Neutrophil (primary cell): Measurements from ENCODE around the gene BMP3.

Source experiments
- H3K27ac ChIP-seq: fragments of 200-600 bp; sonication (generic); 2 replicates; pipeline ENCODE4 v1.5.1; 2016; ENCODE audit warnings: mild to moderate bottlenecking, moderate library complexity
- H3K27me3 ChIP-seq: fragments of 200-600 bp; sonication (generic); 2 replicates; pipeline ENCODE4 v1.6.0; 2016; ENCODE audit warnings: mild to moderate bottlenecking
- H3K36me3 ChIP-seq: fragments of 200-600 bp; sonication (generic); 2 replicates; pipeline ENCODE4 v1.5.1; 2017
- H3K4me1 ChIP-seq, 2 experiments: fragments of 200-600 bp in 1 of 2; sonication (generic) in 1 of 2; 1 replicate in 1 of 2; 2 replicates in 1 of 2; pipeline versions ENCODE4 v1.5.1 to v1.6.1; 2013 to 2016; ENCODE audit warnings: low read depth in 1 of 2, low read length in 1 of 2, mild to moderate bottlenecking in 1 of 2, moderate library complexity in 1 of 2; ENCODE audit not compliant: control insufficient read depth in 1 of 2, insufficient read depth in 1 of 2
- H3K4me3 ChIP-seq, 2 experiments: fragments of 200-600 bp in 1 of 2; sonication (generic) in 1 of 2; 1 replicate in 1 of 2; 2 replicates in 1 of 2; pipeline ENCODE4 v1.5.1; 2013 to 2016; ENCODE audit warnings: low read depth in 1 of 2, low read length in 1 of 2, mild to moderate bottlenecking in 1 of 2, moderate library complexity in 1 of 2
- H3K9me3 ChIP-seq: fragments of 200-600 bp; sonication (generic); 2 replicates; pipeline ENCODE4 v1.5.1; 2016
- TF ChIP-seq, protein P1 (sequence below): fragments of 200-600 bp; sonication (generic); IDR thresholded peaks from 2 replicates; pipeline ENCODE4 v1.5.1; 2016; ENCODE audit warnings: antibody characterized with exemption

BMP3 gene

DNA sequence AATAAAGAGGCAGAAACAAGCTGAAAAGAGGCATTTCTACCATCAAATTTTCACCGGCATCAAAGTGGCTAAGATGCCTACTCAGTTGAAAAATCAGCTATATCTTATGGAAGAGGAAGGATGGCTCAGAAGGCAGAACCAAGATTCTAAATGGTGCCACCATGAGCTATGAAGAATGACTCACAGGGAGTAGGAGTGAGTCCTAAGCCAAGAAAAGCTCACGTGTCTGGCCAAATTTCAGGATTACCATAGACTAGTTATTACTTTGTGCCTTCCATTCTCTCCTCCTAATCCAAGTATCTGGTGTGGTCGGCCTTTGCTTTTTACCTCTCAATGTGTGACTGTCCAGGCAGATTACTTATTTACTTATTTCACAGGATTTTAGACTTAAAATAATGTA lies 54.8 kb downstream of the BMP3 start:
- Histone ChIP-seq H3K4me3 (no peak overlapping the region), H3K9me3 (no peaks in the 10 kb centered on the region), H3K4me1 (no peaks in the 10 kb centered on the region), H3K27me3 (no peaks in the 10 kb centered on the region), H3K27ac (no peak overlapping the region), H3K36me3 (no peaks in the 10 kb centered on the region)
- TF ChIP-seq, protein P1, sequence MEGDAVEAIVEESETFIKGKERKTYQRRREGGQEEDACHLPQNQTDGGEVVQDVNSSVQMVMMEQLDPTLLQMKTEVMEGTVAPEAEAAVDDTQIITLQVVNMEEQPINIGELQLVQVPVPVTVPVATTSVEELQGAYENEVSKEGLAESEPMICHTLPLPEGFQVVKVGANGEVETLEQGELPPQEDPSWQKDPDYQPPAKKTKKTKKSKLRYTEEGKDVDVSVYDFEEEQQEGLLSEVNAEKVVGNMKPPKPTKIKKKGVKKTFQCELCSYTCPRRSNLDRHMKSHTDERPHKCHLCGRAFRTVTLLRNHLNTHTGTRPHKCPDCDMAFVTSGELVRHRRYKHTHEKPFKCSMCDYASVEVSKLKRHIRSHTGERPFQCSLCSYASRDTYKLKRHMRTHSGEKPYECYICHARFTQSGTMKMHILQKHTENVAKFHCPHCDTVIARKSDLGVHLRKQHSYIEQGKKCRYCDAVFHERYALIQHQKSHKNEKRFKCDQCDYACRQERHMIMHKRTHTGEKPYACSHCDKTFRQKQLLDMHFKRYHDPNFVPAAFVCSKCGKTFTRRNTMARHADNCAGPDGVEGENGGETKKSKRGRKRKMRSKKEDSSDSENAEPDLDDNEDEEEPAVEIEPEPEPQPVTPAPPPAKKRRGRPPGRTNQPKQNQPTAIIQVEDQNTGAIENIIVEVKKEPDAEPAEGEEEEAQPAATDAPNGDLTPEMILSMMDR: no peak

DNA sequence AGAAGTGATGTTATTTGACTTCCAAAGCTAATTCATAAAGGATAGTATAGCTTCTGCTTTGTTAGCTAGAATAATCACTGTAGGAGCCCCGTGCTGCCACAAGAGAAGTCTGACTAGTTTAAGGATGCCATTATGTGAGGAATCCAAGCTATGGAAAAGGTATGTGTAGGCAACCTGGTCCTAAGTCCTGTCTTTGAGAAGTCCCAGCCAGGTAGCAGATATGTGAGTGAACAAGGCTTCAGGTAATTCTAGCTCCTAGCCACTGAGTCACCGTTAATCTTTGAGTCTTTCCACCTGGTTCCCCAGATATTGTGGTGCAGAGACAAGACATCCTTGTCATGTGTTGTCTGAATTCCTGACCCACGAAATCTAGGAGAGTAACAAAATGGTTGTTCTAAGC lies 55.5 kb downstream of the BMP3 start:
- no peaks in the 10 kb centered on the region for H3K9me3 ChIP-seq
- no peaks in the 10 kb centered on the region for H3K27me3 ChIP-seq
- no peak overlapping the region for H3K27ac ChIP-seq
- no peaks in the 10 kb centered on the region for H3K4me1 ChIP-seq
- H3K36me3 ChIP-seq: no peaks in the 10 kb centered on the region
- no peak overlapping the region for H3K4me3 ChIP-seq
- TF ChIP-seq, protein P1: no peak

DNA sequence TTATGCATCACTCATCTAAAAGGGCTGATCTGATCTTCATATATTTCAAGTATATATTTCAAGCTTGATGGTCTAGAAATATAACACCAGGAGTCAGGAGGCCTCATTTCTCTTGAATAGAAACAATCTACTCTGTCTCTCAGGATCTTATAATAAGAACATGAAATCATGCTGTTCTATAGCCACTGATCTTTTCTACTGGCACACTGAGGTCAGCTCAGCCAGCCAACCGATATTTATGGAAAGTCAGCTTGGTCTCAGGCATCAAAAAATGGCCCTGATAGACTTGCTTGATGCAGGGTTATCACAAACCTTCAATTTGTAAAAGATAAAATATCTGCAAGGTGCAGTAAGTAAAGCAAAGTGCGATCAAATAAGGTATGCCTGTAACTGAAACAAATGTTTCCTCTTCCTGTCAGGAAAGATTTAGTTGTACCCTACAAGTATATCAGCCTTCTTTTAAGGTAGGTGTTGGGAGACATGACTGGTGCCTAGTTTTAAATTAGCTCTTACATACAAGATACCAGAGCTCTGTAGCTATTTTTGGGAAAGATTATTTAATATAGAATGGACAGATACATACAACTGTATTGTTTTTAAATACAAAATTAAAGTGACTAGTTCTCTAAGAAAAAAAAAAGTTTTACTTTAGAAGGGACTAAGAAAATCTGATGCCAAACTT lies 63.4 kb downstream of the BMP3 start:
- Histone ChIP-seq H3K4me3 (no peak overlapping the region), H3K4me1 (no peaks in the 10 kb centered on the region), H3K9me3 (no peaks in the 10 kb centered on the region), H3K27me3 (no peaks in the 10 kb centered on the region), H3K27ac (no peak overlapping the region), H3K36me3 (no peaks in the 10 kb centered on the region)
- TF ChIP-seq, protein P1: no peak

DNA sequence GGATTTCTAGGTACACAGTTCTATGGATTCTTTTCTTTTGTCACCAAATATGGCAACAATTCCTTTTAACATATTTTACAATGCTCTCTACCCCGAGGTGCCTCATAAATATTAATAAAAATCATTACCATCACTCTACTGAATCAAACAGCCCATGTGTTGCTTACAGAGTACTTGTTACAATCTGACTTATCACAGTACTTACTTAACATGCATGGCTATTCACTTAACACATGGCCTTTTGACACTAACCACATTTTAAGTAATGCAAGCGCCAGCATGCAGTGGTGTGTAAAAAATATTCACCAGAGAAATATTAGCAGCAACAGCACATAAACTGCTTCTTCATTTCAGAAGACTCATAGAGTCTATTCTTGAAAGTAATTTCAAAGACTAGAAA lies 64.9 kb downstream of the BMP3 start:
- Histone ChIP-seq H3K9me3 (no peaks in the 10 kb centered on the region), H3K27me3 (no peaks in the 10 kb centered on the region), H3K36me3 (no peaks in the 10 kb centered on the region), H3K4me1 (no peaks in the 10 kb centered on the region), H3K4me3 (no peak overlapping the region), H3K27ac (no peak overlapping the region)
- TF ChIP-seq, protein P1: no peak

DNA sequence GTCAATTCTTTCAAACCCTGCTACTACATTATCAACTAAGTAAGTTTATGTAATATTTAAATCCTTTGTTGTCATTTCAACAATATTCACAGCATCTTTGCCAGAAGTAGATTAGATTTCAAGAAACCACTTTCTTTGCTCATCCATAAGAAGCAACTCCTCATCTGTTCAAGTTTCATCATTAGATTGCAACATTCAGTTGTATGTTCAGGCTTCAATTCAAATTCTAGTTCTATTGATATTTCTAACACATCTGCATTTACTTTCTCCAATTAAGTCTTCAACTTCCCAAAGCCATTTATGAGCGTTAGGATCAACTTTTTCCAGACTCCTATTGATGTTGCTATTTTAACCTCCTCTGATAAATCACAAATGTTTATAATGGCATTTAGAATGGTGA lies 66.1 kb downstream of the BMP3 start:
- no peaks in the 10 kb centered on the region for H3K36me3 ChIP-seq
- TF ChIP-seq, protein P1: no peak
- no peak overlapping the region for H3K27ac ChIP-seq
- H3K27me3 ChIP-seq: no peaks in the 10 kb centered on the region
- H3K4me3 ChIP-seq: no peak overlapping the region
- no peaks in the 10 kb centered on the region for H3K4me1 ChIP-seq
- H3K9me3 ChIP-seq: no peaks in the 10 kb centered on the region

DNA sequence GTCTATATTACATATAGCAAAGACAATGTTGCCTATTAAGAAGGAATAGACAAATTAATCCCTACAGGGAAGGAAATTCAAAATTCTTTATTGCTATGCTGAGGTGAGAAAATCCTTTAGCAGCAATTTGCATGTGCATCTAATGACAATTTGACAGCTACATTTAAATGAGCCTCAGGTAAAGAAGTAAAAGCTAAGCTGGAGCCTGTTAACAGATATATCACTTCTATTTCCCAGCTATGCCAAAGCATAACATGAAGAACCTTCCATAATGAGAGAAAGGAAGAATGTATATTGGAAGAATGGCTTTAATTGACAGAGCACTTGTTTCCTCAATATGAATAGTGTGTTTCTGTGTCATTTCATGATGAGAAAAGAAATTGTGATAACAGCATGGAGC lies 71.6 kb downstream of the BMP3 start:
- Histone ChIP-seq H3K4me3 (no peak overlapping the region), H3K27me3 (no peaks in the 10 kb centered on the region), H3K36me3 (no peaks in the 10 kb centered on the region), H3K4me1 (no peaks in the 10 kb centered on the region), H3K9me3 (no peaks in the 10 kb centered on the region), H3K27ac (no peak overlapping the region)
- TF ChIP-seq, protein P1: no peak
